Neural cell (in vitro differentiated cells): ENCODE results near the gene GNAS-AS1. TPM values are rescaled to one million over a fixed set of nuclear protein-coding genes. Genes with fewer than 3 reads are reported as not detected.

Experiments
- H2AFZ ChIP-seq: fragments of 200-600, 300-800 bp; sonication (generic), shearing (Covaris generic); 2 replicates; pipeline ENCODE4 v1.6.0; 2014; ENCODE audit warnings: low read depth, mild to moderate bottlenecking, antibody characterized with exemption, low read length, moderate library complexity
- H3F3A ChIP-seq: fragments of 200-600 bp; shearing (Covaris generic); 2 replicates; pipeline ENCODE4 v1.6.1; 2016; ENCODE audit warnings: mild to moderate bottlenecking, moderate library complexity, mixed read lengths, antibody characterized with exemption, low read length; ENCODE audit not compliant: insufficient read depth, poor library complexity, severe bottlenecking
- H3K27ac ChIP-seq: fragments of 200-600, 300-800 bp; sonication (generic), shearing (Covaris generic); 2 replicates; pipeline ENCODE4 v1.5.1; 2014; ENCODE audit warnings: mild to moderate bottlenecking, low read length, moderate library complexity
- H3K27me3 ChIP-seq: fragments of 300-800, 200-600 bp; sonication (generic), shearing (Covaris generic); 2 replicates; pipeline ENCODE4 v1.6.0; 2014; ENCODE audit warnings: mild to moderate bottlenecking, low read depth, low read length, moderate library complexity; ENCODE audit not compliant: insufficient read depth
- H3K36me3 ChIP-seq: fragments of 300-800, 200-600 bp; sonication (generic), shearing (Covaris generic); 2 replicates; pipeline ENCODE4 v1.5.1; 2014; ENCODE audit warnings: mild to moderate bottlenecking, antibody characterized with exemption, low read length, moderate library complexity; ENCODE audit not compliant: insufficient read depth
- H3K4me2 ChIP-seq: fragments of 300-800, 200-600 bp; sonication (generic), shearing (Covaris generic); 2 replicates; pipeline ENCODE4 v1.6.0; 2014; ENCODE audit warnings: mild to moderate bottlenecking, low read length
- H3K4me3 ChIP-seq: fragments of 300-800, 200-600 bp; sonication (generic), shearing (Covaris generic); 2 replicates; pipeline ENCODE4 v1.5.1; 2014; ENCODE audit warnings: mild to moderate bottlenecking, low read length, moderate library complexity
- H3K79me2 ChIP-seq: fragments of 200-600 bp; shearing (Covaris generic); replicated peaks from 2 replicates; pipeline ENCODE4 v1.6.0; 2014; ENCODE audit warnings: mild to moderate bottlenecking, low read length, moderate library complexity; ENCODE audit not compliant: insufficient read depth
- H3K9ac ChIP-seq: fragments of 300-800, 200-600 bp; sonication (generic), shearing (Covaris generic); 2 replicates; pipeline ENCODE4 v1.6.1; 2016; ENCODE audit warnings: mild to moderate bottlenecking, low read length, mixed read lengths
- H3K9me2 ChIP-seq: fragments of 200-600 bp; shearing (Covaris generic); 2 replicates; pipeline ENCODE4 v1.6.1; 2016; ENCODE audit warnings: mild to moderate bottlenecking, low read length, mixed read lengths; ENCODE audit not compliant: insufficient read depth
- H3K9me3 ChIP-seq: fragments of 200-600, 300-800 bp; sonication (generic), shearing (Covaris generic); 2 replicates; pipeline ENCODE4 v1.6.1; 2016; ENCODE audit warnings: mild to moderate bottlenecking, mixed run types, low read length, moderate library complexity, mixed read lengths
- H4K20me1 ChIP-seq: fragments of 200-600 bp; shearing (Covaris generic); 2 replicates; pipeline ENCODE4 v1.6.1; 2016; ENCODE audit warnings: mild to moderate bottlenecking, mixed run types; ENCODE audit not compliant: insufficient read depth
- EZH2 ChIP-seq: fragments of 200-600, 300-800 bp; shearing (Covaris generic), sonication (generic); IDR thresholded peaks from 2 replicates; pipeline ENCODE4 v1.6.1; 2014; ENCODE audit warnings: antibody characterized with exemption, low read length, borderline replicate concordance, mild to moderate bottlenecking; ENCODE audit not compliant: insufficient read depth, poor library complexity, severe bottlenecking
- MXI1 ChIP-seq: fragments of 450-650 bp; conservative IDR thresholded peaks from 2 replicates; pipeline ENCODE4 v1.6.1; 2014; ENCODE audit warnings: antibody characterized with exemption, mild to moderate bottlenecking; ENCODE audit not compliant: poor library complexity, severe bottlenecking
- POLR2AphosphoS5 ChIP-seq: IDR thresholded peaks from 2 replicates; pipeline ENCODE4 v1.6.1; 2012
- RAD21 ChIP-seq: fragments of 450-650 bp; conservative IDR thresholded peaks from 2 replicates; pipeline ENCODE4 v1.6.1; 2014; ENCODE audit warnings: antibody characterized with exemption, mild to moderate bottlenecking, moderate library complexity
- REST ChIP-seq: IDR thresholded peaks from 2 replicates; pipeline ENCODE4 v1.6.1; 2012; ENCODE audit warnings: borderline replicate concordance
- TAF1 ChIP-seq: IDR thresholded peaks from 2 replicates; pipeline ENCODE4 v1.6.1; 2012; ENCODE audit warnings: low read depth
- polyA plus RNA-seq: library from polyadenylated mRNA; depleted of rRNA; stranded (reverse); fragments of >200 nt; gene quantifications from 2 replicates; pipeline ENCODE4 v1.2.3, GENCODE V29; 2014

Gene GNAS-AS1
- polyA plus RNA-seq, 1 donor from 2014 or later, result not detected

GRCh38 chr20:58893355-58894120 lies 42.8 kb upstream of the GNAS-AS1 start:
- TF ChIP-seq RAD21 (no peak), POLR2AphosphoS5 (peak; percentile 39), TAF1 (no peak)
- peak overlapping the region; percentile 100 for H3K9ac ChIP-seq
- H3K4me3 ChIP-seq, result peak overlapping the region; percentile 86
- peak overlapping the region; percentile 77 for H3K4me2 ChIP-seq
- peak overlapping the region; percentile 99 for H3K27ac ChIP-seq
- H2AFZ ChIP-seq, result no peak overlapping the region
- H4K20me1 ChIP-seq, result no peaks in the 10 kb centered on the region
- H3K27me3 ChIP-seq, result no peaks in the 10 kb centered on the region
- H3K9me2 ChIP-seq, result no peaks in the 10 kb centered on the region
- no peaks in the 10 kb centered on the region for H3K9me3 ChIP-seq
- peaks cover 61% of the 10 kb centered on the region for H3K79me2 ChIP-seq
- no peaks in the 10 kb centered on the region for H3F3A ChIP-seq
- no peaks in the 10 kb centered on the region for H3K36me3 ChIP-seq

GRCh38 chr20:58892932-58893224 lies 42.2 kb upstream of the GNAS-AS1 start:
- Histone ChIP-seq H3K4me2 (peak overlapping the region; percentile 77), H3F3A (no peaks in the 10 kb centered on the region), H3K27ac (peak overlapping the region; percentile 99), H3K79me2 (peaks cover 54% of the 10 kb centered on the region), H3K27me3 (no peaks in the 10 kb centered on the region), H3K9ac (peak overlapping the region; percentile 100), H3K36me3 (no peaks in the 10 kb centered on the region), H3K4me3 (peak overlapping the region; percentile 86), H2AFZ (peak overlapping the region; percentile 30), H3K9me2 (no peaks in the 10 kb centered on the region), H3K9me3 (no peaks in the 10 kb centered on the region), H4K20me1 (no peaks in the 10 kb centered on the region)
- no peak for TF ChIP-seq REST
- TF ChIP-seq POLR2AphosphoS5, result no peak

GRCh38 chr20:58892141-58892931 lies 41.6 kb upstream of the GNAS-AS1 start:
- no peaks in the 10 kb centered on the region for H3F3A ChIP-seq
- no peaks in the 10 kb centered on the region for H3K9me3 ChIP-seq
- peak overlapping the region; percentile 100 for H3K9ac ChIP-seq
- H3K9me2 ChIP-seq, result no peaks in the 10 kb centered on the region
- peak overlapping the region; percentile 99 for H3K27ac ChIP-seq
- peaks cover 49% of the 10 kb centered on the region for H3K79me2 ChIP-seq
- H3K27me3 ChIP-seq, result no peaks in the 10 kb centered on the region
- peak overlapping the region; percentile 51 for H2AFZ ChIP-seq
- no peaks in the 10 kb centered on the region for H3K36me3 ChIP-seq
- peak overlapping the region; percentile 86 for H3K4me3 ChIP-seq
- peak overlapping the region; percentile 77 for H3K4me2 ChIP-seq
- peak; percentile 78 for TF ChIP-seq TAF1
- peak; percentile 29 for TF ChIP-seq MXI1
- TF ChIP-seq EZH2, result no peak
- peak; percentile 63 for TF ChIP-seq REST
- TF ChIP-seq POLR2AphosphoS5, result peak; percentile 86
- H4K20me1 ChIP-seq, result no peaks in the 10 kb centered on the region
